IMR-90 (cell line): ENCODE data around the gene SCYGR1. TPM values are rescaled to one million over a fixed set of nuclear protein-coding genes. Genes with fewer than 3 reads are reported as not detected.

ENCODE experiments used
- ATAC-seq: fragments of 200-7000 bp; cut with Tn5 transposase; 2 replicates; pipeline ENCODE4 v1.9.1; 2020; ENCODE audit warnings: low read depth, mild to moderate bottlenecking, moderate library complexity
- BruUV-seq: library from RNA; stranded (reverse); fragments of 400-500 nt; replicated peaks from 2 replicates; lab custom pipeline; 2021; lab: Mats Ljungman, UMichigan
- CTCF ChIA-PET: fragments of 300-600 bp; formaldehyde crosslinking; extraction: SDS; loops from one replicate; lab custom pipeline; 2021; ENCODE audit warnings: antibody characterized with exemption; lab: Yijun Ruan, JAX
- POLR2A ChIA-PET: fragments of 300-600 bp; sonication (Branson Sonifier 250); formaldehyde crosslinking; loops from one replicate; lab custom pipeline; 2022; ENCODE audit warnings: antibody characterized with exemption; ENCODE audit not compliant: unreplicated experiment; lab: Charles Lee
- DNase-seq: peaks from one replicate; pipeline ENCODE4 v3.0.0; 2013
- H2AFZ ChIP-seq: replicated peaks from 2 replicates; pipeline ENCODE3; 2013; ENCODE audit warnings: low read length, mild to moderate bottlenecking; ENCODE audit not compliant: poor library complexity
- H2AK5ac ChIP-seq: 2 replicates; pipeline ENCODE4 v1.6.1; 2013; ENCODE audit warnings: low read depth, low read length, inconsistent platforms
- H2AK9ac ChIP-seq: replicated peaks from 2 replicates; pipeline ENCODE3; 2013; ENCODE audit warnings: mild to moderate bottlenecking, low read depth, low read length, moderate library complexity; ENCODE audit not compliant: poor library complexity
- H2BK120ac ChIP-seq: 2 replicates; pipeline ENCODE4 v1.6.1; 2013; ENCODE audit warnings: low read depth, low read length, inconsistent platforms
- H2BK15ac ChIP-seq: 3 replicates; pipeline ENCODE4 v1.6.1; 2013; ENCODE audit warnings: low read depth, low read length, inconsistent platforms
- H2BK20ac ChIP-seq: 2 replicates; pipeline ENCODE4 v1.6.1; 2013; ENCODE audit warnings: low read depth, mild to moderate bottlenecking, inconsistent platforms, low read length, moderate library complexity
- H2BK5ac ChIP-seq: 2 replicates; pipeline ENCODE4 v1.6.1; 2013; ENCODE audit warnings: mild to moderate bottlenecking, low read depth, low read length, inconsistent platforms; ENCODE audit not compliant: poor library complexity, severe bottlenecking
- H3K14ac ChIP-seq: replicated peaks from 2 replicates; pipeline ENCODE4 v1.6.1; 2013; ENCODE audit warnings: low read depth, low read length, inconsistent platforms
- H3K18ac ChIP-seq: 2 replicates; pipeline ENCODE4 v1.6.1; 2013; ENCODE audit warnings: low read depth, low read length, control low read depth
- H3K23ac ChIP-seq: 2 replicates; pipeline ENCODE4 v1.6.1; 2013; ENCODE audit warnings: low read depth, low read length, inconsistent platforms
- H3K27ac ChIP-seq: 2 replicates; pipeline ENCODE4 v1.5.1; 2013; ENCODE audit warnings: mild to moderate bottlenecking, control low read depth, low read length; ENCODE audit not compliant: insufficient read depth
- H3K27me3 ChIP-seq: 2 replicates; pipeline ENCODE4 v1.6.1; 2013; ENCODE audit warnings: low read length; ENCODE audit not compliant: control insufficient read depth, insufficient read depth
- H3K36me3 ChIP-seq: 2 replicates; pipeline ENCODE4 v1.6.1; 2013; ENCODE audit warnings: low read length, mixed read lengths; ENCODE audit not compliant: control insufficient read depth, insufficient read depth
- H3K4ac ChIP-seq: 2 replicates; pipeline ENCODE4 v1.6.1; 2013; ENCODE audit warnings: low read depth, low read length, inconsistent platforms
- H3K4me1 ChIP-seq: 2 replicates; pipeline ENCODE4 v1.6.1; 2013; ENCODE audit warnings: low read length, mixed read lengths; ENCODE audit not compliant: control insufficient read depth, insufficient read depth
- H3K4me2 ChIP-seq: 2 replicates; pipeline ENCODE4 v1.6.1; 2013; ENCODE audit warnings: low read depth, mild to moderate bottlenecking, control low read depth, low read length, moderate library complexity
- H3K4me3 ChIP-seq: 2 replicates; pipeline ENCODE4 v1.5.1; 2013; ENCODE audit warnings: low read depth, mild to moderate bottlenecking, control low read depth, low read length, moderate library complexity; ENCODE audit not compliant: insufficient read depth
- H3K56ac ChIP-seq: 2 replicates; pipeline ENCODE4 v1.6.1; 2013; ENCODE audit warnings: low read length, inconsistent platforms; ENCODE audit not compliant: insufficient read depth; ENCODE audit errors: extremely low read depth
- H3K79me1 ChIP-seq, 2 experiments: 2 replicates each; pipeline ENCODE4 v1.6.1; 2013; ENCODE audit warnings: low read length in 2 of 2, inconsistent platforms in 1 of 2, low read depth in 1 of 2
- H3K9ac ChIP-seq: 2 replicates; pipeline ENCODE4 v1.6.1; 2013; ENCODE audit warnings: low read depth, low read length, control low read depth
- H3K9me1 ChIP-seq: 2 replicates; pipeline ENCODE4 v1.6.1; 2013; ENCODE audit warnings: low read length, inconsistent platforms; ENCODE audit not compliant: insufficient read depth
- H3K9me3 ChIP-seq: 2 replicates; pipeline ENCODE4 v1.6.1; 2013; ENCODE audit warnings: low read length; ENCODE audit not compliant: control insufficient read depth, insufficient read depth
- H4K20me1 ChIP-seq: 2 replicates; pipeline ENCODE4 v1.6.1; 2013; ENCODE audit warnings: low read length, inconsistent platforms; ENCODE audit not compliant: insufficient read depth
- H4K5ac ChIP-seq: 2 replicates; pipeline ENCODE4 v1.6.1; 2013; ENCODE audit warnings: mild to moderate bottlenecking, low read depth, low read length, control low read depth
- H4K8ac ChIP-seq, 2 experiments: 2 replicates each; pipeline ENCODE4 v1.6.1; 2013; ENCODE audit warnings: low read depth in 2 of 2, low read length in 2 of 2, control low read depth in 1 of 2, inconsistent platforms in 1 of 2
- H4K91ac ChIP-seq: 2 replicates; pipeline ENCODE4 v1.6.1; 2013; ENCODE audit warnings: low read depth, low read length, inconsistent platforms; ENCODE audit not compliant: insufficient read depth
- CEBPB ChIP-seq: IDR thresholded peaks from 2 replicates; pipeline ENCODE4 v1.6.1; 2012; ENCODE audit warnings: low read depth, low read length, improper control_type of control experiment
- CHD1 ChIP-seq: IDR thresholded peaks from 2 replicates; pipeline ENCODE4 v1.6.1; 2012; ENCODE audit warnings: low read depth, low read length, improper control_type of control experiment
- CTCF ChIP-seq: conservative IDR thresholded peaks from 2 replicates; pipeline ENCODE4 v1.5.1; 2012; ENCODE audit warnings: mild to moderate bottlenecking, low read depth, low read length, improper control_type of control experiment
- ELK1 ChIP-seq: fragments of 150-350 bp; IDR thresholded peaks from 2 replicates; pipeline ENCODE4 v1.6.1; 2016; ENCODE audit warnings: low read depth, mild to moderate bottlenecking, low read length, moderate library complexity, borderline replicate concordance
- MAZ ChIP-seq: IDR thresholded peaks from 2 replicates; pipeline ENCODE4 v1.6.1; 2012; ENCODE audit warnings: low read depth, mild to moderate bottlenecking, low read length, improper control_type of control experiment, moderate library complexity, borderline replicate concordance
- MXI1 ChIP-seq: IDR thresholded peaks from 2 replicates; pipeline ENCODE4 v1.6.1; 2012; ENCODE audit warnings: low read depth, mild to moderate bottlenecking, low read length, moderate library complexity, borderline replicate concordance
- POLR2A ChIP-seq: IDR thresholded peaks from 2 replicates; pipeline ENCODE4 v1.6.1; 2012; ENCODE audit warnings: mild to moderate bottlenecking, low read depth, low read length
- SMC3 ChIP-seq: fragments of 150-350 bp; IDR thresholded peaks from 2 replicates; pipeline ENCODE4 v1.6.1; 2016; ENCODE audit warnings: low read depth, mild to moderate bottlenecking, antibody characterized with exemption, low read length, moderate library complexity
- USF2 ChIP-seq: fragments of 150-350 bp; IDR thresholded peaks from 2 replicates; pipeline ENCODE4 v1.6.1; 2017; ENCODE audit warnings: mild to moderate bottlenecking, antibody characterized with exemption, low read length, low read depth
- dilution Hi-C: fragments of 300-500 bp; cut with HindIII; formaldehyde crosslinking; loops from one replicate; pipeline ENCODE4 v1.14.3; 2018; ENCODE audit warnings: low sequenced_read_pairs; ENCODE audit not compliant: unreplicated experiment
- in situ Hi-C: fragments of 300-500 bp; cut with MboI; formaldehyde crosslinking; loops from 3 replicates; pipeline ENCODE4 v1.14.3; 2019; ENCODE audit warnings: low sequenced_read_pairs, inconsistent platforms, mixed read lengths
- intact Hi-C: fragments of 100-400 bp; cut with micrococcal nuclease; formaldehyde crosslinking; loops from 2 replicates; pipeline ENCODE4 v1.10.0; 2022
- polyA plus RNA-seq, 3 experiments: library from polyadenylated mRNA; depleted of rRNA; stranded (reverse); fragments of >200 nt; gene quantifications; 2 replicates each; pipeline ENCODE4 v1.2.3, GENCODE V29; 2012; ENCODE audit warnings: low replicate concordance in 1 of 3
- total RNA-seq: library from RNA; depleted of rRNA; stranded (reverse); fragments of >200 nt; gene quantifications from 2 replicates; pipeline ENCODE4 v1.2.3, GENCODE V29; 2012

Gene SCYGR1
- total and polyA plus RNA-seq, 2 of the 4 experiments (the other 2 are of a cell fraction) = not detected

DNA sequence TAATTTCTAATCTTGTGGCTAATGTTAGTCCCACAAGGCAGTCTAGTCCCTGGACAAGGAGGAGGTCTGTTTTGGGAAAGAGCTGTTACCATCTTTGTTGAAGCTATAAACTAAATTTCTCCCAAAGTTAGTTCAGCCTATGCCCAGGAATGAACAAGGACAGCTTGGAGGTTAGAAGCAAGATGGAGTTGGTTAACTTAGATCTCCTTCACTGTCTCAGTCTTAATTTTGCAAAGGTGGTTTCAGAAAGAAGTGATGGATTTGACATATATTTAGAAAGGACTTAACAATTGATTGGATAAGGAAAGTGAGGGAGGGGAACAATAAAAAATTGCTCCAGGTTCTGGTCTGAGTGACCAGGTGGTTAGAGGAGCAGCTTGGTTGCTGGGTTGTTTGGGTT, 14.6 kb upstream of the SCYGR1 start:
- no peak overlapping the region for H2BK20ac ChIP-seq
- H3K9me1 ChIP-seq = no peaks in the 10 kb centered on the region
- H3K36me3 ChIP-seq = no peaks in the 10 kb centered on the region
- H3K9ac ChIP-seq = no peak overlapping the region
- H4K8ac ChIP-seq = no peak overlapping the region
- no peak overlapping the region for H3K4ac ChIP-seq
- no peak overlapping the region for H3K4me2 ChIP-seq
- intact Hi-C loops = loop anchor here (10.0 kb wide), 2 partner anchors 268 to 1252 kb away; no protein-coding TSS in a partner anchor
- no peak overlapping the region for H3K4me3 ChIP-seq
- no peaks in the 10 kb centered on the region for H3K9me3 ChIP-seq
- H3K27ac ChIP-seq = no peak overlapping the region
- H3K27me3 ChIP-seq = no peaks in the 10 kb centered on the region
- H3K56ac ChIP-seq = no peak overlapping the region
- no peak overlapping the region for H2BK120ac ChIP-seq
- H4K5ac ChIP-seq = no peak overlapping the region
- H3K79me1 ChIP-seq = no peaks in the 10 kb centered on the region
- H2BK5ac ChIP-seq = no peak overlapping the region
- TF ChIP-seq USF2 = no peak
- no peak for TF ChIP-seq SMC3
- TF ChIP-seq MXI1 = no peak
- TF ChIP-seq CEBPB = no peak
- TF ChIP-seq CTCF = no peak
- TF ChIP-seq MAZ = no peak
- TF ChIP-seq ELK1 = no peak
- no peak for TF ChIP-seq POLR2A
- TF ChIP-seq CHD1 = no peak
- H3K4me1 ChIP-seq = peaks cover 1% of the 10 kb centered on the region; the same call in 1 of the 2 replicates
- no peak for DNase-seq
- H3K23ac ChIP-seq = no peak overlapping the region
- H2AK9ac ChIP-seq = no peak overlapping the region
- in situ Hi-C loops = loop anchor here (10.0 kb wide), 1 partner anchor 472 kb away; the partner anchor contains the start of gene DAW1
- H2AK5ac ChIP-seq = no peak overlapping the region
- ChIA-PET CTCF (no interaction called here), POLR2A (no interaction called here)
- no TSS peak for BruUV-seq
- dilution Hi-C loops = no loop called here
- H4K20me1 ChIP-seq = no peaks in the 10 kb centered on the region
- H3K14ac ChIP-seq = no peak overlapping the region
- H2BK15ac ChIP-seq = no peak overlapping the region
- no peak overlapping the region for H2AFZ ChIP-seq
- ATAC-seq = no peak
- no peak overlapping the region for H3K18ac ChIP-seq
- no peak overlapping the region for H4K91ac ChIP-seq
